ENCODE measurements around the gene CNNM1. TPM values are rescaled to one million over a fixed set of nuclear protein-coding genes. Genes with fewer than 3 reads are reported as not detected.

Gene CNNM1
- total RNA-seq, 2 experiments from 2014 or later, result not detected

DNA sequence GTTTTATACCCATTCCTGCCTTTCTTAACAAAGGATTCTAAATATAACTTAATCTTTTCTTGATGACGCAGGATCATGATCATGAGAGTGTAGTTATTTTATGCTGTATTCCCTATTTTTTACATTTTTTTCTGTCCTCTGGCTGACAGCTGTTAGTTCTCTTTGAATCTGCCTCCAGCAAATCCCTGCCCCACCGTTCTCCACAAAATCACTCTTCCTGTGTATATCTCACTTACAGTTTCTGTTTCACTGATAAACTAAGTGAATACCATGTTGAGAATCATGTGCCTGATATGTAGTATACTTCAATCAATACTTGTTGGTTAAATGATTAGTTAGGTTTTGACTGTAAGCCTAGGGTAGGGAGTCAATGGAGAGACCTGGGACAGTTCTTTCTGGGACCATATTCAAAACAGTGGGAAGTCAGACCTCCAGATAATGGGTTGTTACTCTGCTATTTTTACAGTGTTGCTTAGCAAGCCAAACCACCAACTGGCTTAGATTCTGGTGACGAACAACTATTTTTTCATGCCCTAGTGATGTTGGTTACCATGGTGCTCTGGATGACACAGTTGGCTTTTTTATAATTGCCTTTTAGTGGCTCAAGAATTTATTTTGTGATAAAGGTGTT lies 12.8 kb downstream of the CNNM1 start:
- Histone ChIP-seq H3K4me2 (ENCODE audit: low read length) (no peak overlapping the region), H3K27ac (ENCODE audit: low read depth, low read length, poor library complexity, severe bottlenecking) (no peak overlapping the region), H3K4me3 (ENCODE audit: low read depth, low read length, poor library complexity, severe bottlenecking) (no peak overlapping the region), H2AFZ (ENCODE audit: low read length) (no peak overlapping the region), H3K9me2 (ENCODE audit: insufficient read depth, low read length) (no peaks in the 10 kb centered on the region), H3K79me2 (ENCODE audit: insufficient read depth, low read depth, low read length) (no peaks in the 10 kb centered on the region), H4K20me1 (ENCODE audit: insufficient read depth, low read length) (no peaks in the 10 kb centered on the region), H3K9me3 (ENCODE audit: low read length) (no peaks in the 10 kb centered on the region), H3K36me3 (ENCODE audit: insufficient read depth, low read length) (no peaks in the 10 kb centered on the region), H3K4me1 (ENCODE audit: insufficient read depth, low read length, poor library complexity, severe bottlenecking) (no peaks in the 10 kb centered on the region)
- no TSS peak for BruUV-seq (replicated peaks)
- ChIA-PET CTCF (ENCODE audit: unreplicated experiment) (no interaction called here), POLR2A (no interaction called here)
- no peak for DNase-seq (ENCODE audit: low spot score)
- intact Hi-C loops (cut with micrococcal nuclease; ENCODE audit: unreplicated experiment), result no loop called here
- TF ChIP-seq, protein P1, sequence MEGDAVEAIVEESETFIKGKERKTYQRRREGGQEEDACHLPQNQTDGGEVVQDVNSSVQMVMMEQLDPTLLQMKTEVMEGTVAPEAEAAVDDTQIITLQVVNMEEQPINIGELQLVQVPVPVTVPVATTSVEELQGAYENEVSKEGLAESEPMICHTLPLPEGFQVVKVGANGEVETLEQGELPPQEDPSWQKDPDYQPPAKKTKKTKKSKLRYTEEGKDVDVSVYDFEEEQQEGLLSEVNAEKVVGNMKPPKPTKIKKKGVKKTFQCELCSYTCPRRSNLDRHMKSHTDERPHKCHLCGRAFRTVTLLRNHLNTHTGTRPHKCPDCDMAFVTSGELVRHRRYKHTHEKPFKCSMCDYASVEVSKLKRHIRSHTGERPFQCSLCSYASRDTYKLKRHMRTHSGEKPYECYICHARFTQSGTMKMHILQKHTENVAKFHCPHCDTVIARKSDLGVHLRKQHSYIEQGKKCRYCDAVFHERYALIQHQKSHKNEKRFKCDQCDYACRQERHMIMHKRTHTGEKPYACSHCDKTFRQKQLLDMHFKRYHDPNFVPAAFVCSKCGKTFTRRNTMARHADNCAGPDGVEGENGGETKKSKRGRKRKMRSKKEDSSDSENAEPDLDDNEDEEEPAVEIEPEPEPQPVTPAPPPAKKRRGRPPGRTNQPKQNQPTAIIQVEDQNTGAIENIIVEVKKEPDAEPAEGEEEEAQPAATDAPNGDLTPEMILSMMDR (conservative IDR thresholded peaks at IDR 0.05; ENCODE audit: low read length), result no peak
- no peak for TF ChIP-seq EZH2phosphoT487 (IDR thresholded peaks at IDR 0.05; ENCODE audit: borderline replicate concordance, low read depth, low read length)

DNA sequence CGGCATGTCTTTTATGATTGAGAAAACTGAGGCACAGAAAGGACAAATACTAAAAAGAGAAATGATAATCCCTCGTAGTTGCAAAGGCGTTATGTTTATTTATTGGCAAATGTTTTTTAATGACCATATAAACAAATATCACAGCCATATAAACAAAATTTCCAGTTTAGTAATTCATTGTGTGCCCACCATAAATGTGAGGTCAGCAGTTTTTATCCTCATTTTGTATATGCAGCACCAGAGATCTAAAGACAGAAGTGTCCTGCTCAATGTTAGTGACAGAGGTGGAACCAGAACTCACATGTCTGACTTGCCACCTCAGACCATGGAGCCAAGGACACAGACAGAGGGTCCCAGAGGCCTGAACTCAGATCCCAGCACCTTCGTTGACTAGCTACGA lies 14.1 kb downstream of the CNNM1 start:
- CTCF ChIA-PET (ENCODE audit: unreplicated experiment), result no interaction called here

DNA sequence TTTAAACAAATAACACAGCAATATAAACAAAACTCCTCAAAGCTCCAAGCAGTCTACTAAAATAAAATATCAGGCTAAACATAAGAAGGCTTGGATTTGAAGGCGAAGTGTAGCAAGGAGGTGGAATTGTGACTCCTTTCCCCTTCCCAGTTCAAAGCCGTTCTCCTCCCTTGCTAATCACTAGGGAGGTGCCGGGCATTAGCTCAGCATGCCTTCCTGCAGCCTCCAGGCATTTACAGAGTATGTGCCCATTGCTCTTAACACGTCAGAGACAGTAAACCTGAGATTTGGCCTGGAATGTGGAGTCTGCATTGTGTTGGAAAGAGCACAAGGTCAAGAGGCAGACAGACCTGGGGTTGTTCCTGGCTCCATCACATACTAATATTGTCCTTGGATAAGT lies 15.6 kb downstream of the CNNM1 start:
- BruUV-seq (replicated peaks), result no TSS peak
- TF ChIP-seq EZH2phosphoT487 (IDR thresholded peaks at IDR 0.05; ENCODE audit: borderline replicate concordance, low read depth, low read length), result no peak
- TF ChIP-seq, protein P1 (conservative IDR thresholded peaks at IDR 0.05; ENCODE audit: low read length), result no peak
- no peaks in the 10 kb centered on the region for H3K9me3 ChIP-seq (ENCODE audit: low read length)
- POLR2A ChIA-PET, result no interaction called here
- H3K79me2 ChIP-seq (ENCODE audit: insufficient read depth, low read depth, low read length), result no peaks in the 10 kb centered on the region
- no peak for DNase-seq (ENCODE audit: low spot score)
- H3K4me2 ChIP-seq (ENCODE audit: low read length), result no peak overlapping the region
- H4K20me1 ChIP-seq (ENCODE audit: insufficient read depth, low read length), result no peaks in the 10 kb centered on the region
- intact Hi-C loops (cut with micrococcal nuclease; ENCODE audit: unreplicated experiment), result no loop called here
- H3K9me2 ChIP-seq (ENCODE audit: insufficient read depth, low read length), result no peaks in the 10 kb centered on the region
- H3K36me3 ChIP-seq (ENCODE audit: insufficient read depth, low read length), result no peaks in the 10 kb centered on the region
- H3K4me1 ChIP-seq (ENCODE audit: insufficient read depth, low read length, poor library complexity, severe bottlenecking), result no peaks in the 10 kb centered on the region
- H3K4me3 ChIP-seq (ENCODE audit: low read depth, low read length, poor library complexity, severe bottlenecking), result no peak overlapping the region
- CTCF ChIA-PET (ENCODE audit: unreplicated experiment), result no interaction called here
- H2AFZ ChIP-seq (ENCODE audit: low read length), result no peak overlapping the region
- no peak overlapping the region for H3K27ac ChIP-seq (ENCODE audit: low read depth, low read length, poor library complexity, severe bottlenecking)

More for the DNA sequence above, 14.1 kb downstream of the CNNM1 start:
- H3K4me1 ChIP-seq (ENCODE audit: insufficient read depth, low read length, poor library complexity, severe bottlenecking), result no peaks in the 10 kb centered on the region
- no peaks in the 10 kb centered on the region for H3K79me2 ChIP-seq (ENCODE audit: insufficient read depth, low read depth, low read length)
- no peak overlapping the region for H3K4me3 ChIP-seq (ENCODE audit: low read depth, low read length, poor library complexity, severe bottlenecking)
- no peaks in the 10 kb centered on the region for H3K9me2 ChIP-seq (ENCODE audit: insufficient read depth, low read length)
- TF ChIP-seq, protein P1 (conservative IDR thresholded peaks at IDR 0.05; ENCODE audit: low read length), result no peak
- TF ChIP-seq EZH2phosphoT487 (IDR thresholded peaks at IDR 0.05; ENCODE audit: borderline replicate concordance, low read depth, low read length), result no peak
- DNase-seq (ENCODE audit: low spot score), result no peak
- POLR2A ChIA-PET, result no interaction called here
- H3K4me2 ChIP-seq (ENCODE audit: low read length), result no peak overlapping the region
- H4K20me1 ChIP-seq (ENCODE audit: insufficient read depth, low read length), result no peaks in the 10 kb centered on the region
- no peak overlapping the region for H2AFZ ChIP-seq (ENCODE audit: low read length)
- no TSS peak for BruUV-seq (replicated peaks)
- no peaks in the 10 kb centered on the region for H3K36me3 ChIP-seq (ENCODE audit: insufficient read depth, low read length)
- intact Hi-C loops (cut with micrococcal nuclease; ENCODE audit: unreplicated experiment), result no loop called here
- no peak overlapping the region for H3K27ac ChIP-seq (ENCODE audit: low read depth, low read length, poor library complexity, severe bottlenecking)
- H3K9me3 ChIP-seq (ENCODE audit: low read length), result no peaks in the 10 kb centered on the region
